Retinal pigment epithelial cell (primary cell): ENCODE data around the gene HSPG2.

ENCODE experiments used
- DNase-seq: peaks from one replicate; pipeline ENCODE4 v3.0.0-alpha.2; 2010; ENCODE audit warnings: low read depth
- H3K4me3 ChIP-seq: 2 replicates; pipeline ENCODE4 v1.5.1; 2011; ENCODE audit warnings: mild to moderate bottlenecking, low read length, control low read depth, moderate library complexity
- CTCF ChIP-seq: conservative IDR thresholded peaks from 2 replicates; pipeline ENCODE4 v1.5.1; 2011; ENCODE audit warnings: low read depth, low read length, control low read depth, inconsistent platforms

The HSPG2 gene

GRCh38 chr1:21894034-21894881, 42.9 kb downstream of the HSPG2 start:
- no peak overlapping the region for H3K4me3 ChIP-seq
- no peak for TF ChIP-seq CTCF
- no peak for DNase-seq

- no peak overlapping the region for H3K4me3 ChIP-seq
- no peak for TF ChIP-seq CTCF
- DNase-seq = no peak
Measured at GRCh38 chr1:21893046-21893805, 43.9 kb downstream of the HSPG2 start.

- DNase-seq = no peak
- no peak for TF ChIP-seq CTCF
- H3K4me3 ChIP-seq = no peak overlapping the region
Measured at GRCh38 chr1:21891621-21892479, 45.3 kb downstream of the HSPG2 start.

GRCh38 chr1:21891081-21891480, 46.0 kb downstream of the HSPG2 start:
- DNase-seq = no peak
- no peak for TF ChIP-seq CTCF
- H3K4me3 ChIP-seq = no peak overlapping the region

- no peak overlapping the region for H3K4me3 ChIP-seq
- DNase-seq = no peak
- TF ChIP-seq CTCF = no peak
Measured at GRCh38 chr1:21888500-21888899, 48.6 kb downstream of the HSPG2 start.

GRCh38 chr1:21887796-21888195, 49.3 kb downstream of the HSPG2 start:
- no peak overlapping the region for H3K4me3 ChIP-seq
- DNase-seq = no peak
- no peak for TF ChIP-seq CTCF
